HepG2 (cell line): ENCODE data around the gene SPATS2. TPM values are rescaled to one million over a fixed set of nuclear protein-coding genes. Genes with fewer than 3 reads are reported as not detected.

Experiments used
- ATAD3A ChIP-seq: sonication (generic); formaldehyde crosslinking; IDR thresholded peaks from 2 replicates; pipeline ENCODE4 v1.4.0; 2020; ENCODE audit warnings: missing genetic modification reagents
- CERS6 ChIP-seq: sonication (generic); formaldehyde crosslinking; IDR thresholded peaks from 2 replicates; pipeline ENCODE4 v1.5.0; 2020; ENCODE audit warnings: missing genetic modification reagents
- GABPB1 ChIP-seq: IDR thresholded peaks from 2 replicates; pipeline ENCODE4 v1.6.1; 2016; ENCODE audit warnings: mild to moderate bottlenecking, missing genetic modification reagents, moderate library complexity, missing compliant biosample characterization
- HNRNPLL ChIP-seq: fragments of 200-400 bp; formaldehyde crosslinking; IDR thresholded peaks from 2 replicates; pipeline ENCODE4 v1.6.1; 2017; ENCODE audit warnings: mild to moderate bottlenecking, low read depth, low read length; ENCODE audit not compliant: poor library complexity, severe bottlenecking
- JDP2 ChIP-seq: sonication (generic); formaldehyde crosslinking; IDR thresholded peaks from 2 replicates; pipeline ENCODE4 v1.8.1; 2022; ENCODE audit warnings: missing genetic modification reagents, borderline replicate concordance
- PAWR ChIP-seq: sonication (generic); formaldehyde crosslinking; IDR thresholded peaks from 2 replicates; pipeline ENCODE4 v1.4.0; 2020; ENCODE audit warnings: missing genetic modification reagents, mild to moderate bottlenecking, borderline replicate concordance
- RXRA ChIP-seq: sonication (generic); formaldehyde crosslinking; IDR thresholded peaks from 2 replicates; pipeline ENCODE4 v1.5.1; 2020; ENCODE audit warnings: missing genetic modification reagents
- SAP130 ChIP-seq: IDR thresholded peaks from 2 replicates; pipeline ENCODE4 v1.6.1; 2016; ENCODE audit warnings: low read depth
- SETDB1 ChIP-seq: sonication (generic); formaldehyde crosslinking; IDR thresholded peaks from 2 replicates; pipeline ENCODE4 v1.5.1; 2020; ENCODE audit warnings: missing genetic modification reagents, mild to moderate bottlenecking, borderline replicate concordance
- SP2 ChIP-seq: sonication (generic); formaldehyde crosslinking; IDR thresholded peaks from 2 replicates; pipeline ENCODE4 v1.5.1; 2020; ENCODE audit warnings: mild to moderate bottlenecking, missing genetic modification reagents
- SYNCRIP ChIP-seq: fragments of 200-400 bp; formaldehyde crosslinking; IDR thresholded peaks from 2 replicates; pipeline ENCODE4 v1.6.1; 2018; ENCODE audit warnings: mild to moderate bottlenecking, low read depth, low read length; ENCODE audit not compliant: insufficient read depth
- TERF1 ChIP-seq: sonication (generic); formaldehyde crosslinking; IDR thresholded peaks from 2 replicates; pipeline ENCODE4 v1.8.0; 2022; ENCODE audit warnings: mild to moderate bottlenecking, missing genetic modification reagents, moderate library complexity
- THRA ChIP-seq: sonication (generic); formaldehyde crosslinking; IDR thresholded peaks from 2 replicates; pipeline ENCODE4 v1.4.0; 2020; ENCODE audit warnings: missing genetic modification reagents, borderline replicate concordance
- ZBTB14 ChIP-seq: sonication (generic); formaldehyde crosslinking; IDR thresholded peaks from 2 replicates; pipeline ENCODE4 v1.4.0; 2020; ENCODE audit warnings: missing genetic modification reagents
- ZNF264 ChIP-seq: sonication (generic); formaldehyde crosslinking; IDR thresholded peaks from 2 replicates; pipeline ENCODE4 v1.4.0; 2020; ENCODE audit warnings: missing genetic modification reagents
- ZNF275 ChIP-seq: sonication (generic); formaldehyde crosslinking; IDR thresholded peaks from 2 replicates; pipeline ENCODE4 v1.8.0; 2022; ENCODE audit warnings: missing genetic modification reagents, mild to moderate bottlenecking, inconsistent platforms, borderline replicate concordance
- ZNF703 ChIP-seq: sonication (generic); formaldehyde crosslinking; IDR thresholded peaks from 2 replicates; pipeline ENCODE4 v1.5.1; 2020; ENCODE audit warnings: missing genetic modification reagents, mild to moderate bottlenecking, moderate library complexity, borderline replicate concordance
- ZNF891 ChIP-seq: sonication (generic); formaldehyde crosslinking; IDR thresholded peaks from 2 replicates; pipeline ENCODE4 v1.5.0; 2020; ENCODE audit warnings: mild to moderate bottlenecking, missing genetic modification reagents
- polyA plus RNA-seq, 8 experiments: library from polyadenylated mRNA; depleted of rRNA in 3 of 8; stranded (reverse) in 7 of 8; unstranded in 1 of 8; fragments of >200 nt; fragmentation: Illumina TruSeq in 4 of 8; extraction: Trizol in 4 of 8; gene quantifications; 2 replicates each; pipeline versions ENCODE4 v1.2.1 to v1.2.3, GENCODE V29; 2011 to 2016; ENCODE audit warnings: low read depth in 4 of 8, missing spikeins in 1 of 8, mixed read lengths in 1 of 8; ENCODE audit not compliant: insufficient read depth in 1 of 8
- total RNA-seq, 5 experiments: library from RNA; depleted of rRNA; stranded (reverse); fragments of >200 nt; fragmentation: Illumina TruSeq; extraction: Trizol; gene quantifications; 2 replicates each; pipeline ENCODE4 v1.2.3, GENCODE V29; 2016; ENCODE audit warnings: low read depth in 1 of 5

The SPATS2 gene
- total and polyA plus RNA-seq, 2 of the 13 experiments (the other 11 are each of a cell fraction or from before 2014, with no cell fraction given): 19.3 to 28.1 TPM

- TF ChIP-seq CERS6 (no peak), SAP130 (CRISPR knock-in tag) (peak; percentile 98), GABPB1 (peak; percentile 98), ZBTB14 (no peak), THRA (CRISPR knock-in tag) (no peak), ATAD3A (CRISPR knock-in tag) (no peak), RXRA (CRISPR knock-in tag) (no peak), ZNF703 (no peak), ZNF891 (peak; percentile 73; the same call in 1 of the 2 replicates), ZNF264 (CRISPR knock-in tag) (peak; percentile 30; the same call in 1 of the 2 replicates), HNRNPLL (peak; percentile 33), TERF1 (CRISPR knock-in tag) (no peak), PAWR (no peak), ZNF275 (CRISPR knock-in tag) (no peak; the same call in 1 of the 2 replicates), JDP2 (no peak), SETDB1 (no peak), SYNCRIP (no peak), SP2 (CRISPR knock-in tag) (peak; percentile 64)
Observed at GRCh38 chr12:49567611-49568441, 200.6 kb downstream of the SPATS2 start, which contains the start of gene MCRS1 (continued).
